ENCODE measurements around the gene SEMA6A. TPM values are rescaled to one million over a fixed set of nuclear protein-coding genes. Genes with fewer than 3 reads are reported as not detected.

SEMA6A gene
- total and polyA plus RNA-seq, 2 experiments from 2014 or later = 233 to 400 TPM

DNA sequence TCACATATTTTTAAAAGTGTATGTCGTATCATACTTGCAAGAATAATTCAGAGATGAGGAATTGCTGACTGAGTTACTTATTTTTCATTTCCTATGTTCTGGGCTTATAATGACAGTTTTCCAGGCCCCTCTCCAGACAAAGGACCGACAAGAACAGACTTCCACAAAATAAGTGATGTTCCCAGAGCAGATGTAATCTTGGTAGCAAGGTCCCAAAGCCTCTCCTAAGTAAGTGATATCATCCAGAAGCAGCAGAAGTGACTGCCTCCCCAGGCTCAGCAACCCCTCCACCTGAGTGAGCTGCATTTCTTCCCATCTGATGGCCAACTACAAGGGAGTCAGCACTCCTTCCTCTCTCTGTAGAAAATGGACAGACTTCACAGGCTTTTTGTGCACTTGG is 57.1 kb downstream of the SEMA6A start (continued):
- TF ChIP-seq EZH2phosphoT487 (IDR thresholded peaks at IDR 0.05; ENCODE audit: unreplicated experiment) (no peak), STAT1 (IDR thresholded peaks at IDR 0.05; ENCODE audit: unreplicated experiment) (no peak), JUNB (IDR thresholded peaks at IDR 0.05; ENCODE audit: unreplicated experiment) (no peak), NANOG (IDR thresholded peaks at IDR 0.05; ENCODE audit: borderline replicate concordance) (no peak)
- TF ChIP-seq, protein P1, sequence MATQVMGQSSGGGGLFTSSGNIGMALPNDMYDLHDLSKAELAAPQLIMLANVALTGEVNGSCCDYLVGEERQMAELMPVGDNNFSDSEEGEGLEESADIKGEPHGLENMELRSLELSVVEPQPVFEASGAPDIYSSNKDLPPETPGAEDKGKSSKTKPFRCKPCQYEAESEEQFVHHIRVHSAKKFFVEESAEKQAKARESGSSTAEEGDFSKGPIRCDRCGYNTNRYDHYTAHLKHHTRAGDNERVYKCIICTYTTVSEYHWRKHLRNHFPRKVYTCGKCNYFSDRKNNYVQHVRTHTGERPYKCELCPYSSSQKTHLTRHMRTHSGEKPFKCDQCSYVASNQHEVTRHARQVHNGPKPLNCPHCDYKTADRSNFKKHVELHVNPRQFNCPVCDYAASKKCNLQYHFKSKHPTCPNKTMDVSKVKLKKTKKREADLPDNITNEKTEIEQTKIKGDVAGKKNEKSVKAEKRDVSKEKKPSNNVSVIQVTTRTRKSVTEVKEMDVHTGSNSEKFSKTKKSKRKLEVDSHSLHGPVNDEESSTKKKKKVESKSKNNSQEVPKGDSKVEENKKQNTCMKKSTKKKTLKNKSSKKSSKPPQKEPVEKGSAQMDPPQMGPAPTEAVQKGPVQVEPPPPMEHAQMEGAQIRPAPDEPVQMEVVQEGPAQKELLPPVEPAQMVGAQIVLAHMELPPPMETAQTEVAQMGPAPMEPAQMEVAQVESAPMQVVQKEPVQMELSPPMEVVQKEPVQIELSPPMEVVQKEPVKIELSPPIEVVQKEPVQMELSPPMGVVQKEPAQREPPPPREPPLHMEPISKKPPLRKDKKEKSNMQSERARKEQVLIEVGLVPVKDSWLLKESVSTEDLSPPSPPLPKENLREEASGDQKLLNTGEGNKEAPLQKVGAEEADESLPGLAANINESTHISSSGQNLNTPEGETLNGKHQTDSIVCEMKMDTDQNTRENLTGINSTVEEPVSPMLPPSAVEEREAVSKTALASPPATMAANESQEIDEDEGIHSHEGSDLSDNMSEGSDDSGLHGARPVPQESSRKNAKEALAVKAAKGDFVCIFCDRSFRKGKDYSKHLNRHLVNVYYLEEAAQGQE (IDR thresholded peaks at IDR 0.05; ENCODE audit: unreplicated experiment) = no peak

DNA sequence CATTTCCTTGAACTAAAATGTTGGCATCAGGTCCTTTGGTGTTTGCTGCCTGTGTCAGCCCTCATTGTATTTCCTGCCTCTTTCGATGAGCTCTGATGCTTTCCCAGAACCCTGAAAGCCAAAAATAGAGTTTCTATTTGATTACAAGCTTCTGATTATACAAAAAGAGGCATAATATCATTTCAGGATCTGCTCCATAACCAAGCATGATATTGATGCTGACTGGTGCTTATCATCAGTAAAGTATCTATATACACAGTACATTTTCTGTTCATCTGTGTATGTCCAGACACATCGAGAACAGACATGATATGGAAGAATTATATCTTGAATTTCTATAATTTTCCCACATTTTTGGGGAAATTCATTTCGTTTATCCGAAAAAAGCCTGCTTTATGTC is 58.6 kb downstream of the SEMA6A start:
- no peak overlapping the region; the same call in 1 of the 2 replicates for H3K27ac Mint-ChIP-seq
- H4K20me1 ChIP-seq (replicated peaks; ENCODE audit: insufficient read depth) = peaks cover 91% of the 10 kb centered on the region
- no peak for TF ChIP-seq ZNF114 (CRISPR knock-in tag; IDR thresholded peaks at IDR 0.05)
- TF ChIP-seq EZH2 (IDR thresholded peaks at IDR 0.05; ENCODE audit: low read depth, unreplicated experiment) = no peak
- TF ChIP-seq NANOG (IDR thresholded peaks at IDR 0.05; ENCODE audit: borderline replicate concordance) = no peak
- TF ChIP-seq STAT1 (IDR thresholded peaks at IDR 0.05; ENCODE audit: unreplicated experiment) = no peak
- TF ChIP-seq CREB1 (CRISPR knock-in tag; IDR thresholded peaks at IDR 0.05; ENCODE audit: low read depth) = no peak
- TF ChIP-seq, protein P1 (IDR thresholded peaks at IDR 0.05; ENCODE audit: unreplicated experiment) = no peak
- TF ChIP-seq, protein P2, sequence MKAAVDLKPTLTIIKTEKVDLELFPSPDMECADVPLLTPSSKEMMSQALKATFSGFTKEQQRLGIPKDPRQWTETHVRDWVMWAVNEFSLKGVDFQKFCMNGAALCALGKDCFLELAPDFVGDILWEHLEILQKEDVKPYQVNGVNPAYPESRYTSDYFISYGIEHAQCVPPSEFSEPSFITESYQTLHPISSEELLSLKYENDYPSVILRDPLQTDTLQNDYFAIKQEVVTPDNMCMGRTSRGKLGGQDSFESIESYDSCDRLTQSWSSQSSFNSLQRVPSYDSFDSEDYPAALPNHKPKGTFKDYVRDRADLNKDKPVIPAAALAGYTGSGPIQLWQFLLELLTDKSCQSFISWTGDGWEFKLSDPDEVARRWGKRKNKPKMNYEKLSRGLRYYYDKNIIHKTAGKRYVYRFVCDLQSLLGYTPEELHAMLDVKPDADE (IDR thresholded peaks at IDR 0.05) = no peak
- no peak for TF ChIP-seq JUNB (IDR thresholded peaks at IDR 0.05; ENCODE audit: unreplicated experiment)
- TF ChIP-seq EZH2phosphoT487 (IDR thresholded peaks at IDR 0.05; ENCODE audit: unreplicated experiment) = no peak
- no peak for TF ChIP-seq ZNF331 (CRISPR knock-in tag; IDR thresholded peaks at IDR 0.05; ENCODE audit: low read depth)

More for the DNA sequence above, 58.6 kb downstream of the SEMA6A start:
- H3K9me3 Mint-ChIP-seq = no peaks in the 10 kb centered on the region
- H3K27me3 Mint-ChIP-seq (ENCODE audit: insufficient read depth, low read depth, poor library complexity) = peaks cover 7% of the 10 kb centered on the region
- H2AFZ ChIP-seq = no peak overlapping the region
- no peak for DNase-seq (ENCODE audit: low spot score)
- no peak for ATAC-seq
- H3F3A ChIP-seq (replicated peaks; ENCODE audit: low read depth) = no peaks in the 10 kb centered on the region
- H3K4me3 Mint-ChIP-seq = no peak overlapping the region
- peaks cover 100% of the 10 kb centered on the region for H3K79me2 ChIP-seq (replicated peaks; ENCODE audit: insufficient read depth)
- no peaks in the 10 kb centered on the region for H3K36me3 ChIP-seq (ENCODE audit: insufficient read depth)
- H3K4me1 ChIP-seq (ENCODE audit: insufficient read depth) = peaks cover 93% of the 10 kb centered on the region
- no peak overlapping the region for H3K4me2 ChIP-seq
- no peaks in the 10 kb centered on the region for H3K27me3 ChIP-seq (ENCODE audit: insufficient read depth)
- no peak overlapping the region for H3K4me3 ChIP-seq
- peaks cover 16% of the 10 kb centered on the region for H3K36me3 Mint-ChIP-seq (ENCODE audit: low read depth)
- peaks cover 78% of the 10 kb centered on the region for H3K4me1 Mint-ChIP-seq
- H3K9me2 ChIP-seq (ENCODE audit: insufficient read depth) = no peaks in the 10 kb centered on the region
- 0 out of 2 replicates have a peak overlapping the region, but pooled peaks have one; percentile 1 for H3K27ac ChIP-seq (ENCODE audit: low read depth)

Data from GM23338 (cell line).